Gastroesophageal sphincter (tissue), 4 donors: ENCODE data around the gene WBP2. TPM values are rescaled to one million over a fixed set of nuclear protein-coding genes. Genes with fewer than 3 reads are reported as not detected.
"Not testable (repeated sequence)": the region's sequence is repeated elsewhere in the genome, so short reads cannot be mapped to it uniquely, and the experiment has no call there.

Source experiments
- ATAC-seq: fragments of 150-250 bp; one replicate; pipeline ENCODE4 v1.9.1; 2016; ENCODE audit warnings: mild to moderate bottlenecking, moderate library complexity
- H3K27ac ChIP-seq, 4 donors: fragments of 200-600 bp; sonication (generic) in 3 of 4; 1 replicate in 3 of 4; 2 replicates in 1 of 4; pipeline ENCODE4 v1.5.1; 2016 to 2019
- H3K27me3 ChIP-seq: fragments of 200-600 bp; sonication (generic); one replicate; pipeline ENCODE4 v1.5.1; 2019
- H3K36me3 ChIP-seq, 2 donors: fragments of 200-600 bp; sonication (generic); one replicate each; pipeline ENCODE4 v1.5.1; 2019; ENCODE audit warnings: control low read depth in 1 of 2
- H3K4me1 ChIP-seq, 3 donors: fragments of 200-600 bp; sonication (generic); 1 replicate in 2 of 3; 2 replicates in 1 of 3; pipeline ENCODE4 v1.5.1; 2016 to 2019; ENCODE audit warnings: control low read depth in 2 of 3
- H3K4me3 ChIP-seq, 2 donors: fragments of 200-600 bp; sonication (generic); one replicate each; pipeline ENCODE4 v1.5.1; 2019; ENCODE audit warnings: mild to moderate bottlenecking in 1 of 2, moderate library complexity in 1 of 2
- H3K9me3 ChIP-seq, 3 donors: fragments of 200-600 bp; sonication (generic); one replicate each; pipeline ENCODE4 v1.5.1; 2017 to 2019; ENCODE audit warnings: control low read depth in 2 of 3
- CTCF ChIP-seq, 4 experiments: fragments of 200-600 bp in 2 of 4; fragments of 450-650 bp in 2 of 4; sonication (generic) in 1 of 4; IDR thresholded peaks; one replicate each; pipeline ENCODE4 v1.5.1; 2017 to 2019; ENCODE audit warnings: antibody characterized with exemption in 4 of 4, mild to moderate bottlenecking in 2 of 4, moderate library complexity in 2 of 4
- EP300 ChIP-seq: sonication (generic); formaldehyde crosslinking; IDR thresholded peaks from one replicate; pipeline ENCODE4 v1.6.1; 2017; ENCODE audit warnings: antibody characterized with exemption, mild to moderate bottlenecking
- POLR2A ChIP-seq, 2 donors: fragments of 450-650 bp; IDR thresholded peaks; one replicate each; pipeline ENCODE4 v1.6.1; 2017; ENCODE audit warnings: antibody characterized with exemption in 2 of 2, mild to moderate bottlenecking in 2 of 2, moderate library complexity in 1 of 2
- POLR2AphosphoS5 ChIP-seq: sonication (generic); formaldehyde crosslinking; IDR thresholded peaks from one replicate; pipeline ENCODE4 v1.6.1; 2017; ENCODE audit warnings: antibody characterized with exemption
- WGBS, 2 donors: methylation state at CpG; one replicate each; pipeline ENCODE4 v1.1.5; 2018; ENCODE audit warnings: low coverage in 1 of 2; 5-methylcytosine and 5-hydroxymethylcytosine counted together
- total RNA-seq, 4 donors: library from RNA; depleted of rRNA; stranded (reverse); fragments of >200 nt; gene quantifications; one replicate each; pipeline ENCODE4 v1.1.0, GENCODE V29; 2016

WBP2 gene
- total RNA-seq, 4 donors from 2014 or later: 50.0 to 83.9 (median 57.6) TPM

GRCh38 chr17:75875182-75875939 is 20.2 kb upstream of the WBP2 start:
- no peaks in the 10 kb centered on the region for H3K9me3 ChIP-seq
- no CpG with 5 or more reads among the region's 18 CpGs for WGBS, 2 donors
- peak overlapping the region in 1 of 2 donors; percentile 92 for H3K4me3 ChIP-seq
- peak overlapping the region; percentile 66 to 99 (median 96) for H3K27ac ChIP-seq
- peaks cover 12 to 88% (median 47%) of the 10 kb centered on the region in 3 donors for H3K4me1 ChIP-seq
- no peak for TF ChIP-seq EP300
- peak; percentile 60 for TF ChIP-seq POLR2AphosphoS5
- peaks cover 0 to 24% of the 10 kb centered on the region in 2 donors for H3K36me3 ChIP-seq
- no peaks in the 10 kb centered on the region for H3K27me3 ChIP-seq
- no peak for ATAC-seq

- H3K4me1 ChIP-seq: peaks cover 12 to 96% (median 47%) of the 10 kb centered on the region in 3 donors
- H3K27me3 ChIP-seq: no peaks in the 10 kb centered on the region
- ATAC-seq: no peak
- H3K27ac ChIP-seq: peak overlapping the region; percentile 75 to 99 (median 96)
- H3K4me3 ChIP-seq: no peak overlapping the region
- peaks cover 0 to 24% of the 10 kb centered on the region in 2 donors for H3K36me3 ChIP-seq
- WGBS, 2 donors: 73 to 85% methylated on average over 2 to 13 of the region's 38 CpGs
- no peaks in the 10 kb centered on the region for H3K9me3 ChIP-seq
- TF ChIP-seq POLR2A (IDR thresholded peaks at IDR 0.05): no peak
- TF ChIP-seq CTCF (IDR thresholded peaks at IDR 0.05): no peak
These were observed 19.4 kb upstream of the WBP2 start for GRCh38 chr17:75874323-75875181.

- Histone ChIP-seq H3K27ac (peak overlapping the region; percentile 75 to 99 (median 96)), H3K4me3 (no peak overlapping the region), H3K9me3 (no peaks in the 10 kb centered on the region), H3K36me3 (peaks cover 0 to 24% of the 10 kb centered on the region in 2 donors), H3K4me1 (peaks cover 12 to 99% (median 49%) of the 10 kb centered on the region in 3 donors), H3K27me3 (no peaks in the 10 kb centered on the region)
- 5 to 83% methylated on average over 3 to 4 of the region's 11 CpGs for WGBS, 2 donors
- no peak for TF ChIP-seq CTCF (IDR thresholded peaks at IDR 0.05)
- no peak for TF ChIP-seq EP300
- TF ChIP-seq POLR2A (IDR thresholded peaks at IDR 0.05): peak in 1 of 2 donors; percentile 4
- no peak for ATAC-seq
These were observed 18.6 kb upstream of the WBP2 start for GRCh38 chr17:75873587-75874322.

GRCh38 chr17:75872434-75873351 is 17.6 kb upstream of the WBP2 start:
- peaks cover 0 to 24% of the 10 kb centered on the region in 2 donors for H3K36me3 ChIP-seq
- TF ChIP-seq EP300 (no peak), POLR2A (IDR thresholded peaks at IDR 0.05) (peak; percentile 19 to 49), CTCF (IDR thresholded peaks at IDR 0.05) (peak in 1 of 4 experiments; percentile 7), POLR2AphosphoS5 (peak; percentile 62)
- peak; percentile 70 for ATAC-seq
- peak overlapping the region; percentile 75 to 99 (median 96) for H3K27ac ChIP-seq
- H3K27me3 ChIP-seq: no peaks in the 10 kb centered on the region
- no peak overlapping the region for H3K4me3 ChIP-seq
- H3K9me3 ChIP-seq: no peaks in the 10 kb centered on the region
- WGBS, 2 donors: no CpG with 5 or more reads among the region's 13 CpGs
- H3K4me1 ChIP-seq: peaks cover 12 to 98% (median 52%) of the 10 kb centered on the region in 3 donors

GRCh38 chr17:75870228-75870627 is 15.1 kb upstream of the WBP2 start:
- Histone ChIP-seq H3K36me3 (peaks cover 0 to 16% of the 10 kb centered on the region in 2 donors), H3K4me3 (peak overlapping the region in 1 of 2 donors; percentile 42), H3K27ac (peak overlapping the region; percentile 85 to 99 (median 92)), H3K4me1 (peaks cover 3 to 76% (median 37%) of the 10 kb centered on the region in 3 donors)
- 36 to 62% methylated on average over 4 to 7 of the region's 10 CpGs for WGBS, 2 donors
- not testable (repeated sequence) for H3K9me3 ChIP-seq, ATAC-seq, H3K27me3 ChIP-seq
